Activated naive CD8-positive, alpha-beta T cell (primary cell): ENCODE results near the gene ARID4B.
A peak's percentile ranks its signal among the peaks of the same experiment; 100 is the strongest.
"Not testable (repeated sequence)": the region's sequence is repeated elsewhere in the genome, so short reads cannot be mapped to it uniquely, and the experiment has no call there.

Experiments used
- H3K27ac Mint-ChIP-seq: one replicate; pipeline ENCODE4 v1.8.0; 2021; ENCODE audit warnings: mixed read lengths
- H3K27me3 Mint-ChIP-seq: one replicate; pipeline ENCODE4 v1.8.0; 2021; ENCODE audit warnings: mixed read lengths
- H3K36me3 Mint-ChIP-seq: one replicate; pipeline ENCODE4 v1.8.0; 2021; ENCODE audit warnings: mixed read lengths
- H3K4me1 Mint-ChIP-seq: one replicate; pipeline ENCODE4 v1.8.0; 2021; ENCODE audit warnings: low read depth, mixed read lengths
- H3K4me3 Mint-ChIP-seq: one replicate; pipeline ENCODE4 v1.8.0; 2021; ENCODE audit warnings: mild to moderate bottlenecking, mixed read lengths
- H3K9me3 Mint-ChIP-seq: one replicate; pipeline ENCODE4 v1.8.0; 2021; ENCODE audit warnings: low read depth, mixed read lengths

Gene ARID4B

DNA sequence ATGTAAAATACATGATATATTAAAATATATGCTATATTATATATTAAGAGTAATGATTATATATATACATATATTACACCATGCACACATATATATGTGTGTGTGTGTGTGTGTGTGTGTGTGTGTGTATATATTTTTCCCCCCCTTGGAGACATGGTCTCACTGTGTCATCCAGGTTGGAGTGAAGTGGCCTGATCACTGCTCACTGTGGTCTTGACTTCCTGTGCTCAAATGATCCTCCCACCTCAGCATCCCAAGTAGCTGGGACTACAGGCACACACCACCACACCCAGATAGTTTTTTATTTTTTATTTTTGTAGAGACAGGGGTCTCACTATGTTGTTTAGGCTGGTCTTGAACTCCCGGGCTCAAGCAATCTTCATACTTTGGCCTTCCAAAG is 112.5 kb downstream of the ARID4B start:
- no peaks in the 10 kb centered on the region for H3K27me3 Mint-ChIP-seq
- peaks cover 9% of the 10 kb centered on the region for H3K36me3 Mint-ChIP-seq
- no peak overlapping the region for H3K27ac Mint-ChIP-seq
- H3K9me3 Mint-ChIP-seq = no peaks in the 10 kb centered on the region
- no peak overlapping the region for H3K4me3 Mint-ChIP-seq
- peaks cover 15% of the 10 kb centered on the region for H3K4me1 Mint-ChIP-seq

DNA sequence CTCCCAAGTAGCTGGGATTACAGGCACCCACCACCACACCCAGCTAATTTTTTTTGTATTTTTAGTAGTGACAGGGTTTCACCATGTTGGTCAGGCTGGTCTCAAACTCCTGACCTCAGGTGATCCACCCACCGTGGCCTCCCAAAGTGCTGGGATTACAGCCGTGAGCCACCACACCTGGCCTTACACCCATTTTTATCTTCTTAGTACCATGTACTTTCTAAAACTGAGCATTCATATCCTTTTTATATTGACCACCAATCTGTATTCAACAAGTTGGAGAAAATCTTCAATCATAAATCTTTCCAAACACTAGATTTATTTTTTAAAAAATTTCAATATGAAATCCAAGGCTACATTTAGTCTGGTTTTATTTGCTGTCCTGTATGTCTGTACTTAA is 113.0 kb downstream of the ARID4B start:
- H3K36me3 Mint-ChIP-seq = not testable (repeated sequence)

DNA sequence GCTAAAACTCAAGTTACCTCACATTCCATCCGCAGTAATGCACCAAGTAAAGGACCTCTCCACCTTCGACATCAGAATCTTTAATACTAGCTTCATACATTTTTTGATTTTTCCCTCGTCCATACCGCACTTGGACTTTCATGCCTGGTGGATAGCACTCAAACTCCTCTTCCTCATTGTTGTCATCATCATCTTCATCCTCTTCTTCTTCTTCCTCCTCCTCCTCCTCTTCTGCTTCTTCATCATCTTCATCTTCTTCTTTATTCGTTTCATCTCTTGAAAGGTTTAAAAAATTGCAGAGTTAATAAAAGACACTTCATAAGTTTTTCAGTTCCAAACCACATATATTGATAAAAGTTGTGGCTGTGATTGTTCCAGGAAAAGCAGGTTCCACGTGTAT is 114.2 kb downstream of the ARID4B start:
- H3K27me3 Mint-ChIP-seq = no peaks in the 10 kb centered on the region
- H3K4me3 Mint-ChIP-seq = peak overlapping the region; percentile 6
- no peaks in the 10 kb centered on the region for H3K9me3 Mint-ChIP-seq
- H3K4me1 Mint-ChIP-seq = peaks cover 13% of the 10 kb centered on the region
- peak overlapping the region; percentile 62 for H3K27ac Mint-ChIP-seq
- peaks cover 9% of the 10 kb centered on the region for H3K36me3 Mint-ChIP-seq

More for the DNA sequence above, 113.0 kb downstream of the ARID4B start:
- peaks cover 13% of the 10 kb centered on the region for H3K4me1 Mint-ChIP-seq
- not testable (repeated sequence) for H3K27ac Mint-ChIP-seq, H3K4me3 Mint-ChIP-seq, H3K27me3 Mint-ChIP-seq, H3K9me3 Mint-ChIP-seq

DNA sequence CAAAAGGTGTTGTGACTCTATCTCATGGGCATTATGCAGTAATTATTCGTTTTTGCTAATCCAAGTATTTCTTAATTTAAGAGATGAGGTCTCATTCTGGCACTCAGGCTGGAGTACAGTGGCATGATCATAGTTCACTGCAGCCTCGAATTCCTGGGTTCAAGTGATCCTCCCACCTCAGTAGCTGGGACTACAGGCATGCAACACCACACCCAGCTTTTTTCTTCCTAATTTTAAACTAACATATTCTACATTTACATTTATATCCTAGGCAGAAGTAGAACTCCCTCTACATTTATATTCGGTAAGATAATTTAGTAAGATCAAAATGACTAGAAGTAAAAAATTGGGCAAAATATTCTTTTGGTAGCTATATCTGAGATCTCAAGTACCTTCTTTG is 116.5 kb downstream of the ARID4B start:
- H3K27ac Mint-ChIP-seq = peak overlapping the region; percentile 46
- no peak overlapping the region for H3K4me3 Mint-ChIP-seq
- H3K27me3 Mint-ChIP-seq = no peaks in the 10 kb centered on the region
- no peaks in the 10 kb centered on the region for H3K9me3 Mint-ChIP-seq
- peaks cover 9% of the 10 kb centered on the region for H3K36me3 Mint-ChIP-seq
- H3K4me1 Mint-ChIP-seq = peaks cover 22% of the 10 kb centered on the region

DNA sequence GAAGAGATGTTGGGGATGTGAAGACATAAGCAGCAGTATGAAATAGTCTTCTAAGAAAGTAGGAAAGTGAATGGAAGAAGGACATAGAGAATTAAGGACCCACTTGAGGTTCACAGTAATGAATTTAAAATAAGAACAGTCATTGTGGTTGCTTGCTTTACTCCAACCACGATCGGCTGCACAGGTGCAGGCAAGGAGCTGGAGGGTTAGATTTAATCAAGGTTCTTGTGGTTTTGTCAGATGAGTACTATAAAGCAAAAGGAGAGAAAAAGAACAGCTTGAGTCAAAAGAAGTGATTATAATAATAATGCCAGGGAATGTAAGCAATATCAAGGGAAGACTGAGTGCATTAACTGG is 120.8 kb downstream of the ARID4B start:
- no peaks in the 10 kb centered on the region for H3K9me3 Mint-ChIP-seq
- peak overlapping the region; percentile 98 for H3K27ac Mint-ChIP-seq
- H3K4me1 Mint-ChIP-seq = peaks cover 29% of the 10 kb centered on the region
- peak overlapping the region; percentile 71 for H3K4me3 Mint-ChIP-seq
- H3K27me3 Mint-ChIP-seq = no peaks in the 10 kb centered on the region
- H3K36me3 Mint-ChIP-seq = peaks cover 5% of the 10 kb centered on the region

DNA sequence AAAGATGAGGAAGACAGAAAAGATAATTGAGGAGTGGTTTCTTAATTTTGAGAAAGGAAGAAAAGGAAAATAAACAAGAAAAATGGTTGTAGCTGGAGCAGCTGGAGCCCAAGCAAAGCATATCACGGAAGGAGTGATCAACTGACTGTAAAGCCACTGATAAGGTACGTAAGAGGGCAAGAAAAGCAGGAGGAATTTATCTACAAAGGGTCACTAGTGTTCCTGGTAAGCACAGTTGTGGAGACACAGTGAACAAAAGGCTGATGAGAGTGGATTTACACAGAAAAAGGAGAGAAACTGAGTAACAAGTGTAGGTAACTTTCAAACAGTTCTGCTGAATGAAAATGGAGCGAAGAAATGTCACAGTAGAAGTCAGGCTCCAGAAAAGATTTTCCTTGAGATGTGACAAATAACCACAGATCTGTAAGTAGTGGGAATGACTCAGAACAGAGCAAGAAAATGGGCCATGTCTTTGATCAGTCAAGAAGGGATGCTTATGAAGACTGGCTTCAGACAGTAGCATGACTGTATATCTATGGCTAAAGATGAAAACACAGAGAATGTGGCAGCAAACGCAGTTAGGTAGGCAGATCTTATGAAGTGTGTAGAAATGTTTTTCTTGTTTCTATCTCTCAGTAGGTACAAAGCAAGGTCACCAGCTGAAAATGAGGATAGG is 121.3 kb downstream of the ARID4B start:
- Mint-ChIP-seq H3K4me3 (peak overlapping the region; percentile 71), H3K36me3 (peaks cover 3% of the 10 kb centered on the region), H3K9me3 (no peaks in the 10 kb centered on the region), H3K27ac (peak overlapping the region; percentile 98), H3K4me1 (peaks cover 29% of the 10 kb centered on the region), H3K27me3 (no peaks in the 10 kb centered on the region)

DNA sequence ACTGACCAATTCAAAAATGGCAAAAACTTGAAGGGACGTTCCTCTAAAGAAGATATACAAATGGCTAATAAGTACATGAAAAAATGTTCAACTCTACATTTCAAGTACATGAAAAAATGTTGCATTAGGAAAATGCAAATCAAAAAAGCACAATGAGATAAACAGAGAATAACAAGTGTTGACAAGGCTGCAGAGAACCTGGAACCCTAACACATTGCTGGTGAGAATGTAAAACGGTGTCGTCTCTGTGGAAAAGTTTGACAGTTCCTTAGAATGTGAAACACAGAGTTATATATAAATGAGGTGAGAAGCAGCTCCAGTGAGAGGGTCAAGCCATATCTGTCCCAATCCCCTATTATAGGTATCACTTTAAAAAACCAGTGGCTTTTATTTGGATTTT is 122.3 kb downstream of the ARID4B start:
- peaks cover 29% of the 10 kb centered on the region for H3K4me1 Mint-ChIP-seq
- no peak overlapping the region for H3K4me3 Mint-ChIP-seq
- peak overlapping the region; percentile 98 for H3K27ac Mint-ChIP-seq
- no peaks in the 10 kb centered on the region for H3K9me3 Mint-ChIP-seq
- no peaks in the 10 kb centered on the region for H3K27me3 Mint-ChIP-seq
- H3K36me3 Mint-ChIP-seq = peaks cover 2% of the 10 kb centered on the region

DNA sequence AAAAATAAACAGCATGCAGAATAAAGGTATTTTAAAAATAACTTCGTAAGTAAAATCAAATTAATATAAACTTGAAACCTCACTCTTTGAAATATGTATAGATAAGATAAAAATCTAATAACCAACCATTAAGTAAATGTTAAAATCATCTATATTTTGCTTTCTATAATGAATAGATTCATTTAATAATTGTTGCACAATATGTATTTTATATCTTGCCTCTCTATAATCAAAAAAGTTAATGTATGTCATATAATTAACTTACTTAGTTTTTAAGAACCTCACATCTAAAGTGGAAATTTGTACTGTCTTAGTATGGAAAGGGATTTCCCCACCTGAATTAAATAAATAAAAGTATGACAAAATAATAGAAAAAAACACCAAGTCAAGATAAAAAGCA is 124.6 kb downstream of the ARID4B start:
- Mint-ChIP-seq H3K4me3 (no peak overlapping the region), H3K4me1 (peaks cover 29% of the 10 kb centered on the region), H3K27ac (no peak overlapping the region), H3K36me3 (peaks cover 2% of the 10 kb centered on the region), H3K9me3 (no peaks in the 10 kb centered on the region), H3K27me3 (no peaks in the 10 kb centered on the region)

DNA sequence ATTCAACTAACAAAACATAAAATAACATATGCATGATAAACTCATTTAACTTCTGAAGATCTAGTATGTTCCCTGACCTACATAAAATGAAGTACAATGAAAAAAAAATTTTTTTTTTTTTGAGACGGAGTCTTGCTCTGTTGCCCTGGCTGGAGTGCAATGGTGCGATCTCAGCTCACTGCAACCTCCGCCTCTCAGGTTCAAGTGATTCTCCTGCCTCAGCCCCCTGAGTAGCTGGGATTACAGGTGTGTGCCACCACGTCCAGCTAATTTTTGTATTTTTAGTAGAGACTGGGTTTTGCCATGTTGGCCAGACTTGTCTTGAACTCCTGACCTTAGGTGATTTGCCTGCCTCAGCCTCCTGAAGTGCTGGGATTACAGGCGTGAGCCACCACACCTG is 125.5 kb downstream of the ARID4B start:
- H3K36me3 Mint-ChIP-seq, H3K9me3 Mint-ChIP-seq, H3K27ac Mint-ChIP-seq, H3K4me3 Mint-ChIP-seq, H3K27me3 Mint-ChIP-seq: not testable (repeated sequence)
- peaks cover 24% of the 10 kb centered on the region for H3K4me1 Mint-ChIP-seq

DNA sequence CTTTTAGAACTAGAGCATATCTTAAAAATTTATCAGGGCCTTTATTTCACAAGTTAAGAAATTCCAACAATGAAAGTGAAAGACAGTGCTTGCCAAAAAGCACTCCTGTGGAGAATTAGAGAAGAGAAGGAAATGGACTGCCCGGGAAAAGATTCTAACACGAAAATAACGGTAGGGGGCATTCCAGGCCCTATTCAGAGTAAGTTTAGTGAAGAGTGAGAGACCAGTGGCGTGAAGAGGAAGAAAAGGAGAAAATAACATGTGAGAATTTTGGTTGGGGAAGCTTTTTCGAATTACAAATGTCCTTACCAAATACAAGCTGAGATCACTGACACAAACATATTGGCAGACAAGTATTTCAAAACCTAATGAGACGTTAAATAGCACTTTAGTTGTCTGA is 128.5 kb downstream of the ARID4B start:
- peak overlapping the region; percentile 64 for H3K27ac Mint-ChIP-seq
- H3K4me3 Mint-ChIP-seq = no peak overlapping the region
- H3K27me3 Mint-ChIP-seq = no peaks in the 10 kb centered on the region
- no peaks in the 10 kb centered on the region for H3K4me1 Mint-ChIP-seq
- H3K36me3 Mint-ChIP-seq = peaks cover 2% of the 10 kb centered on the region
- H3K9me3 Mint-ChIP-seq = no peaks in the 10 kb centered on the region

DNA sequence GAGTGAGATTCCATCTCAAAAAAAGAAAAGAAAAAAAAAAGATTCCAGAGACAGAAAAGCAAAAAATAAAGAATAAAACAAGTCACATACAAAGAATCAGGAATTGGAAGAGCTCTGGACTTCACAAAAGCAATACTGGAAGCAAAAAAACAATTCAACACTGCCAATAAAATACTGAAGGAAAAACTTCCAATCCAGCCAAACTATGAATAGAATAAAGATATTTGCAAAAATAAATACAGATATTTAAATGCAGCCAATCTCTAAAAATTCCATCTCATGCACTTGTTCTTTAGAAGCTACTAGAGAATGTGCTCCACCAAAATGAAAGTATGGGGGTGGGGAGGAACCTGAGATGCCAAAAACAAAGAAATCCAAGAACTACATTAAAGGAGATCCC is 137.5 kb downstream of the ARID4B start:
- Mint-ChIP-seq H3K27me3 (no peaks in the 10 kb centered on the region), H3K9me3 (no peaks in the 10 kb centered on the region), H3K36me3 (peaks cover 6% of the 10 kb centered on the region), H3K4me1 (peaks cover 6% of the 10 kb centered on the region), H3K27ac (peak overlapping the region; percentile 3), H3K4me3 (no peak overlapping the region)

DNA sequence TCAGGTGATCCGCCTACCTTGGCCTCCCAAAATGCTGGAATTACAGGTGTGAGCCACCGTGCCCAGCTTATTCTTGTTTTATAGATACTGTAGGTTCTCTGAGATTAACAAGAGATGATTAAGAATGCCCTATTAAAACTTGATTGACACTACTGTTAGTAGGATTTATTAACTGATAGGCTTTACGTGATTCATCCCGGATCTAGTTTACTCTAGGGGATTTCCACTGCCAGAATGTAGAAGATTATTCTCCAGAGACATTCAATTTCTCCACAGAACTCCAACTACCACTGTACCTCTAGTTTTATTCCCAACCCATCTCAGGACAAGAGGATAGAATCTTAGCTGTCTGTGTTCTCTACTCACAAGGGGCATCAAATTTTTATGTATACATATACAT is 140.7 kb downstream of the ARID4B start:
- no peaks in the 10 kb centered on the region for H3K27me3 Mint-ChIP-seq
- no peak overlapping the region for H3K4me3 Mint-ChIP-seq
- peaks cover 7% of the 10 kb centered on the region for H3K36me3 Mint-ChIP-seq
- no peaks in the 10 kb centered on the region for H3K9me3 Mint-ChIP-seq
- H3K27ac Mint-ChIP-seq = no peak overlapping the region
- peaks cover 9% of the 10 kb centered on the region for H3K4me1 Mint-ChIP-seq

DNA sequence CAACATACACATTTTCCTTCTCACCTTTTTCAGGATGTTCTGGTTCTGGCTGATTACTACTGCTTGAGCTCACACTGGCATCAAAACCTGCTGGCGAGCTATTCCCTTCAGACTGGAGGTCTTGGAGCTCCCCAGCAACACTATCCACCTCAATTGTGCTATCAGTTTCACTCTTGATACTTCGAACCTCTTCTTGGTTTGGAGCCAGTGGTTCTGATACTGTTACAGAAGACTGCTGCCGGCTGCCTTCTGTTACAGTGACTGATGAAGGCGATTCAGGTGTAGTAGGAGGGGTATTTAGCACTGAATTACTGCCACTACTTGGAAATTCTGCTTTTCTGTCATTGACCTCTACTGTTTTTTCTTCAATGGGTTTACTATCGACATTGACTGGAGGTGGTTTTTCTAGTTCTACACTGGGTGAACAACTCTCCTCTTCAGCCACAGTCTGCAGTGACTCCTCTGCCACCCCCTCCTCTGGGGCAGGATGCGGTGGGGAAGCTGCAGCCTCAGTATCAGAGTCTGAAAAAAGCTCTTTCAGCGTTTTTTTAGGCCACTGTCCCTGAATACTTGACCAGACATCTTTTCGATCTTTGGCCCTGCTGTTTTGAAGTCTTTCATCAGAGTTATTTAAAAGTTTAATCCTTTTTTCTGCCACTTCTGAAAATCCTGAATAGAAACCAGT is 146.3 kb downstream of the ARID4B start:
- Mint-ChIP-seq H3K27me3 (no peaks in the 10 kb centered on the region), H3K36me3 (peaks cover 12% of the 10 kb centered on the region), H3K4me3 (no peak overlapping the region)

DNA sequence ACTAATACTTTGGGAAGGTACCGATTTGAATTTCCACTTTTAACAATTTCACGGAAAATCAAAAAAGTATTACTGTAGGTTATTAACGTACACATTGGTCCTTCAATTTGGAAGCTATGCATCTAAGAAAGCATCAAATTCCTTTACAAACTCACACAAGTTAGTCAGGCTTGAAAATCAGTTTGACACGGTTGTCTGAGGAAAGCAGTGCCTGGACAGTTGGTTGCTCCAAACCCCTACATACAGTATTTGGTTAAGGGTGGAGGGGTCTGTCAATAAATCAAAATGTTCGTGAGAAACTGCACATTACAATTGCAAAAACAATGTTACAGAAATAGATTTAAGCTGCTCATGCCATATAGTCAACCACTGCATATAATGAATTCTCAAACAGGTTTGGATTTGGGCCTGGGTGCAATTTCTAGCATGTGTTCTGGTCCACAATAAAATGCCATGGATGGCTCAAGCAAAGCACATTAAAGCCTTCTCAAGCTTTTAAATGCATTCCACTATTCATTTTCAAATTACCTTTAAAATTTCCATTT is 147.0 kb downstream of the ARID4B start:
- Mint-ChIP-seq H3K36me3 (peaks cover 12% of the 10 kb centered on the region), H3K9me3 (no peaks in the 10 kb centered on the region), H3K27me3 (no peaks in the 10 kb centered on the region), H3K4me3 (no peak overlapping the region), H3K27ac (peak overlapping the region; percentile 58), H3K4me1 (peaks cover 10% of the 10 kb centered on the region)

More for the DNA sequence above, 146.3 kb downstream of the ARID4B start:
- H3K27ac Mint-ChIP-seq = peak overlapping the region; percentile 58
- no peaks in the 10 kb centered on the region for H3K9me3 Mint-ChIP-seq
- peaks cover 10% of the 10 kb centered on the region for H3K4me1 Mint-ChIP-seq

DNA sequence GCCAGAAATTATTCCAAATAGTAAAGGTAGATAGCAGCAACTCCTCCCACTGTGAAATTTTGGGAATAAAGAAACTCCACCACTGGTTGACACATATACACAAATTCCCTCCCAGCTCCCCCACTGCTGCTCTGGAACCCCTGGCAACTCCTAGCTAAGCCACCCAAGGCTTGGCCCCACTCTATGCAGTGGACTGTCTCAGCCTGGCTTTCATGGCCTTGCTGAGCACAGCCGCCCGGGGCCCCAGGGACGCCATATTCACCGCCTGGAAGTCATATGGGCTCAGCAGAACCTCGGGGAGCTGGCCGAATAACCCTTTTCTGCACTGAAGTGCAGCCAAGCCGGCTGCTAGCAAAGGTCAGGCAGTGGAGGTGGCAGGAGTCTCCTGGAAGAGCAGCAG is 151.5 kb downstream of the ARID4B start:
- H3K9me3 Mint-ChIP-seq = no peaks in the 10 kb centered on the region
- H3K27ac Mint-ChIP-seq = no peak overlapping the region
- peaks cover 2% of the 10 kb centered on the region for H3K4me1 Mint-ChIP-seq
- peaks cover 10% of the 10 kb centered on the region for H3K36me3 Mint-ChIP-seq
- no peak overlapping the region for H3K4me3 Mint-ChIP-seq
- no peaks in the 10 kb centered on the region for H3K27me3 Mint-ChIP-seq

DNA sequence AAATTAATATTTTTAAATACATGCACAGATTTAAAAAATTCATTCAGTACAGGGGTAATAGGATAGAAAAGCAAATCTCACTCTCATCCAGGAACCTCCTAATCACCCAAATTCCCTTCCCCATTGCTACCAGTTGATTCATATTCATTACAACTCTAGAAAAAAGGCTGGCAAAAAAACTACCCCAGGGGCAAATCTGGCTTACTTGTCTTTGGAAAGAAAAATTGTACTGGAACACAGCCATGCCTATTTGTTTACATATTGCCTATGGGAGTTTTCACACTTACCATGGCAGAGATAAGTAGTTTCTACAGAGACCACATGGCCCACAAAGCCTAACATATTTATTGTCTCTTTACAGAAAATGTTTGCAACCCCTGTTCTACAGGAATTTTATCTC is 158.0 kb downstream of the ARID4B start:
- H3K27me3 Mint-ChIP-seq = no peaks in the 10 kb centered on the region
- H3K4me1 Mint-ChIP-seq = no peaks in the 10 kb centered on the region
- H3K36me3 Mint-ChIP-seq = peaks cover 3% of the 10 kb centered on the region
- no peak overlapping the region for H3K4me3 Mint-ChIP-seq
- no peaks in the 10 kb centered on the region for H3K9me3 Mint-ChIP-seq
- H3K27ac Mint-ChIP-seq = no peak overlapping the region
